ENCODE results near the gene FBXL7. TPM values are rescaled to one million over a fixed set of nuclear protein-coding genes. Genes with fewer than 3 reads are reported as not detected.

FBXL7 gene
- total RNA-seq, 4 donors from 2014 or later, result 2.0 to 6.8 (median 3.9) TPM

- DNase-seq (ENCODE audit: low spot score in 2 of 2), result no peak
- intact Hi-C loops (cut with DNase I; ENCODE audit: low total_unique reads), result no loop called here
- 54 to 55% methylated on average over 5 of the region's 5 CpGs for WGBS, 2 donors
- TF ChIP-seq POLR2A (IDR thresholded peaks at IDR 0.05), result no peak
- TF ChIP-seq, protein P1, sequence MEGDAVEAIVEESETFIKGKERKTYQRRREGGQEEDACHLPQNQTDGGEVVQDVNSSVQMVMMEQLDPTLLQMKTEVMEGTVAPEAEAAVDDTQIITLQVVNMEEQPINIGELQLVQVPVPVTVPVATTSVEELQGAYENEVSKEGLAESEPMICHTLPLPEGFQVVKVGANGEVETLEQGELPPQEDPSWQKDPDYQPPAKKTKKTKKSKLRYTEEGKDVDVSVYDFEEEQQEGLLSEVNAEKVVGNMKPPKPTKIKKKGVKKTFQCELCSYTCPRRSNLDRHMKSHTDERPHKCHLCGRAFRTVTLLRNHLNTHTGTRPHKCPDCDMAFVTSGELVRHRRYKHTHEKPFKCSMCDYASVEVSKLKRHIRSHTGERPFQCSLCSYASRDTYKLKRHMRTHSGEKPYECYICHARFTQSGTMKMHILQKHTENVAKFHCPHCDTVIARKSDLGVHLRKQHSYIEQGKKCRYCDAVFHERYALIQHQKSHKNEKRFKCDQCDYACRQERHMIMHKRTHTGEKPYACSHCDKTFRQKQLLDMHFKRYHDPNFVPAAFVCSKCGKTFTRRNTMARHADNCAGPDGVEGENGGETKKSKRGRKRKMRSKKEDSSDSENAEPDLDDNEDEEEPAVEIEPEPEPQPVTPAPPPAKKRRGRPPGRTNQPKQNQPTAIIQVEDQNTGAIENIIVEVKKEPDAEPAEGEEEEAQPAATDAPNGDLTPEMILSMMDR (IDR thresholded peaks at IDR 0.05), result no peak
- H3K4me3 ChIP-seq (ENCODE audit: low read depth, poor library complexity, severe bottlenecking), result no peak overlapping the region
Measured at GRCh38 chr5:15932066-15932465, 432.1 kb downstream of the FBXL7 start.

DNA sequence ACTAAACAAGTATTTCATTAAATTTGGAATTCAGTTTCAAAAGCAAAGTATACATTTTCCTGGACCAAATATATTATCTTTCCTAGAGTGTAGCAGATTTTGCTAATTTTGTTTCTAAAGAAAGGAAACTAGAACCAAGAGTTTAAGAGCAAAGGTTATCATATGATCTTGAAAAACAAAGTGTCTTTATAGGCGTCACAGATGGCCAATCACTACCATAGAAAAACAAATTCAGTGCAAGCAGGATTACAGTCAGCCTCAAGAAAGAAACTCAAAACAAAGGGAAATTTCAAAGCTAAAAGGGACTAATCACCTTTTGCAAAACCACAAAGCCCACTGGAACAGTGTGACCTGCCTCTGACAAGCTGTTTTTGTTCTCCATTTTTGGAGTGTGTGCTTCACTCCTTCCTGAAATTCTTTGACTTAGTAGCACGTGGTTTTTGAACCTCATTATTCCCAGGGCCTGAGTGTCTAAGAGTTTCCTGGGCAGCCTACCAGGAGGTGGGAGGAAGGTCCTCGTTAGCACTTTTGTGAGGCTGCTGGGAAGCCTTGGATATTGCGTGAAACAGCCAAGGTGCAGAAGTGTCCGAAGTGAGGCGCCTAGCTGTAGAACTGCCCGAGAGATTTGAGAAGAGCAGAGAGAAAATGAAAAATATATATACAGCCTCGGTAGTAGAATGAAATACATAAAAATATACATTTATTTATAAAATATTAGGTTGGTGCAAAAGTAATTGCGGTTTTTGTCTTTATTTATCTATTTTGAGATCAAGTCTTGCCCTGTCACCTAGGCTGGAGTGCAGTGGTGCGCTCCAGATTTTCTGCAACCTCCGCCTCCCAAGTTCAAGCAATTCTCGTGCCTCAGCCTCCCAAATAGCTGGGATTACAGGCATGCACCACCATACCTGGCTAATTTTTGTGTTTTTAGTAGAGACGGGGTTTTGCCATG, 433.6 kb downstream of the FBXL7 start:
- WGBS, 2 donors, result 84 to 87% methylated on average over 13 of the region's 13 CpGs
- TF ChIP-seq POLR2A (IDR thresholded peaks at IDR 0.05), result no peak
- TF ChIP-seq, protein P1 (IDR thresholded peaks at IDR 0.05), result no peak
- no peak for DNase-seq (ENCODE audit: low spot score in 2 of 2)
- no peak overlapping the region for H3K4me3 ChIP-seq (ENCODE audit: low read depth, poor library complexity, severe bottlenecking)
- intact Hi-C loops (cut with DNase I; ENCODE audit: low total_unique reads), result no loop called here

GRCh38 chr5:15936505-15937245, 436.7 kb downstream of the FBXL7 start:
- H3K4me3 ChIP-seq (ENCODE audit: low read depth, poor library complexity, severe bottlenecking), result no peak overlapping the region
- 97 to 99% methylated on average over 53 to 59 of the region's 60 CpGs for WGBS, 2 donors
- TF ChIP-seq, protein P1 (IDR thresholded peaks at IDR 0.05), result no peak
- no peak for TF ChIP-seq POLR2A (IDR thresholded peaks at IDR 0.05)
- no peak for DNase-seq (ENCODE audit: low spot score in 2 of 2)
- intact Hi-C loops (cut with DNase I; ENCODE audit: low total_unique reads), result no loop called here

DNA sequence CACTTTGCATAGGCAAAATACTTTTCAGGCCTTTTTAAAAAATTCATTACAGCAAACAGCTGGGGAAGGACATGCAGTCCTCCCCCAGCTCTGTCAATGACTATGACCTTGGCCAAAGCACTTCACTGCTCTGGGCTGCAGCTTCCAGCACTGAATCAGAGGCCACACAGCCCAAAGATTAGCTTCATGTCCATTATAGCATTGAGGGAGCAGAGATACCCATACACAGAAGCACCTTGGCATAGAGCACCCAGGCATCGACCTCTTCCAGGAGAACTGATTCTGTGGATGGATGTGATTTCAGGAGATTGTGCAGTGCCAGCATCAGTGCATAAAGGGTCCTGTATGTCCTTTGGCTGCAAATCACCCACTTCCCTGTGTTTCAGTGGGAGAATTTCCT, 437.7 kb downstream of the FBXL7 start:
- no peak for DNase-seq (ENCODE audit: low spot score in 2 of 2)
- 82 to 88% methylated on average over 1 of the region's 1 CpG for WGBS, 2 donors

DNA sequence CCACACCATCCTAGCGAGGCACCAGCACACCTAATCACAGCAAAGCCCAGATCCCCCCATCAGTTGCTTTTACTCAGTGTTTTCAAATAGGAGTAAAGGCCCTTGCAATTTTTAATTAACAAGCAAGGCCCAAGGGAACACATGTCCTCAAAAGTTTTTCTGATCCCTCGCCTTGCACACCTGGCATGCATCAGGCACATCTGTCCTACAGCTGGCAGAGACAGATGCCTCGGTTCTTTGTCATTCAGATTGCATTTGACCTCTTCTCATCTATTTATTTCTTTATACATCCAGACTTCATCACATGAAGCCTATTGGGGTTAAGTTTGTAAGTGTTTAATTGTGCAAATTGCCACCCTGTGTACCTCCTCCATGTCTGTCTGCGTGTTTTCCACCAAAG, 438.2 kb downstream of the FBXL7 start:
- no peak for DNase-seq (ENCODE audit: low spot score in 2 of 2)
- intact Hi-C loops (cut with DNase I; ENCODE audit: low total_unique reads), result no loop called here
- H3K4me3 ChIP-seq (ENCODE audit: low read depth, poor library complexity, severe bottlenecking), result no peak overlapping the region
- WGBS, 2 donors, result 82 to 83% methylated on average over 4 of the region's 4 CpGs
- TF ChIP-seq, protein P1 (IDR thresholded peaks at IDR 0.05), result no peak
- TF ChIP-seq POLR2A (IDR thresholded peaks at IDR 0.05), result no peak

More for the DNA sequence above, 437.7 kb downstream of the FBXL7 start:
- H3K4me3 ChIP-seq (ENCODE audit: low read depth, poor library complexity, severe bottlenecking), result no peak overlapping the region
- intact Hi-C loops (cut with DNase I; ENCODE audit: low total_unique reads), result no loop called here
- TF ChIP-seq, protein P1 (IDR thresholded peaks at IDR 0.05), result no peak
- TF ChIP-seq POLR2A (IDR thresholded peaks at IDR 0.05), result no peak

Measured in lower leg skin (tissue), 4 donors.